ENCODE data around the gene TDRD12. TPM values are rescaled to one million over a fixed set of nuclear protein-coding genes. Genes with fewer than 3 reads are reported as not detected.

The TDRD12 gene
- total RNA-seq, 4 donors from 2014 or later: 0.39 to 2.4 (median 0.89) TPM; not detected in 1

- Histone ChIP-seq H3K4me3 (replicated peaks in 1 of 3) (no peak overlapping the region), H3K27me3 (no peaks in the 10 kb centered on the region), H3K4me1 (no peaks in the 10 kb centered on the region), H3K36me3 (no peaks in the 10 kb centered on the region), H3K9me3 (no peaks in the 10 kb centered on the region), H3K27ac (no peak overlapping the region)
- DNase-seq: no peak
- intact Hi-C loops (cut with DNase I): no loop called here
- TF ChIP-seq CTCF (IDR thresholded peaks at IDR 0.05): no peak
- no peak for TF ChIP-seq POLR2A (IDR thresholded peaks at IDR 0.05)
- WGBS, 2 donors: 60 to 66% methylated on average over 5 of the region's 5 CpGs
These were observed 28.9 kb downstream of the TDRD12 start for GRCh38 chr19:32748497-32748896.

- Histone ChIP-seq H3K27ac (no peak overlapping the region), H3K27me3 (no peaks in the 10 kb centered on the region)
These were observed 29.4 kb downstream of the TDRD12 start for GRCh38 chr19:32748948-32749347.

GRCh38 chr19:32749361-32749760 lies 29.8 kb downstream of the TDRD12 start:
- no peak for DNase-seq
- WGBS, 2 donors: 67 to 72% methylated on average over 6 of the region's 6 CpGs
- TF ChIP-seq CTCF (IDR thresholded peaks at IDR 0.05) (no peak), POLR2A (IDR thresholded peaks at IDR 0.05) (no peak)
- intact Hi-C loops (cut with DNase I): no loop called here
- Histone ChIP-seq H3K4me1 (no peaks in the 10 kb centered on the region), H3K9me3 (no peaks in the 10 kb centered on the region), H3K27me3 (no peaks in the 10 kb centered on the region), H3K4me3 (replicated peaks in 1 of 3) (no peak overlapping the region), H3K27ac (no peak overlapping the region), H3K36me3 (no peaks in the 10 kb centered on the region)

More at GRCh38 chr19:32748948-32749347, 29.4 kb downstream of the TDRD12 start:
- Histone ChIP-seq H3K4me3 (replicated peaks in 1 of 3) (no peak overlapping the region), H3K36me3 (no peaks in the 10 kb centered on the region), H3K9me3 (no peaks in the 10 kb centered on the region), H3K4me1 (no peaks in the 10 kb centered on the region)
- no peak for DNase-seq
- 30 to 77% methylated on average over 1 to 3 of the region's 3 CpGs for WGBS, 2 donors
- intact Hi-C loops (cut with DNase I): no loop called here
- TF ChIP-seq CTCF (IDR thresholded peaks at IDR 0.05) (no peak), POLR2A (IDR thresholded peaks at IDR 0.05) (no peak)

GRCh38 chr19:32750441-32751055 lies 31.0 kb downstream of the TDRD12 start:
- Histone ChIP-seq H3K9me3 (no peaks in the 10 kb centered on the region), H3K27ac (no peak overlapping the region), H3K4me1 (no peaks in the 10 kb centered on the region), H3K36me3 (no peaks in the 10 kb centered on the region), H3K27me3 (no peaks in the 10 kb centered on the region), H3K4me3 (replicated peaks in 1 of 3) (no peak overlapping the region)
- TF ChIP-seq CTCF (IDR thresholded peaks at IDR 0.05): no peak
- no peak for TF ChIP-seq POLR2A (IDR thresholded peaks at IDR 0.05)
- WGBS, 2 donors: 55 to 63% methylated on average over 4 of the region's 4 CpGs
- intact Hi-C loops (cut with DNase I): no loop called here
- DNase-seq: no peak

- no peak for TF ChIP-seq POLR2A (IDR thresholded peaks at IDR 0.05)
- TF ChIP-seq CTCF (IDR thresholded peaks at IDR 0.05): no peak
- Histone ChIP-seq H3K4me1 (no peaks in the 10 kb centered on the region), H3K36me3 (no peaks in the 10 kb centered on the region), H3K27me3 (no peaks in the 10 kb centered on the region), H3K4me3 (replicated peaks in 1 of 3) (no peak overlapping the region), H3K27ac (no peak overlapping the region), H3K9me3 (no peaks in the 10 kb centered on the region)
- intact Hi-C loops (cut with DNase I): no loop called here
- 60 to 79% methylated on average over 2 of the region's 2 CpGs for WGBS, 2 donors
- no peak for DNase-seq
These were observed 31.5 kb downstream of the TDRD12 start for GRCh38 chr19:32751066-32751465.

All from thyroid gland (tissue), 4 donors.